ENCODE data around the gene TSPAN6.

The TSPAN6 gene, protein sequence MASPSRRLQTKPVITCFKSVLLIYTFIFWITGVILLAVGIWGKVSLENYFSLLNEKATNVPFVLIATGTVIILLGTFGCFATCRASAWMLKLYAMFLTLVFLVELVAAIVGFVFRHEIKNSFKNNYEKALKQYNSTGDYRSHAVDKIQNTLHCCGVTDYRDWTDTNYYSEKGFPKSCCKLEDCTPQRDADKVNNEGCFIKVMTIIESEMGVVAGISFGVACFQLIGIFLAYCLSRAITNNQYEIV

DNA sequence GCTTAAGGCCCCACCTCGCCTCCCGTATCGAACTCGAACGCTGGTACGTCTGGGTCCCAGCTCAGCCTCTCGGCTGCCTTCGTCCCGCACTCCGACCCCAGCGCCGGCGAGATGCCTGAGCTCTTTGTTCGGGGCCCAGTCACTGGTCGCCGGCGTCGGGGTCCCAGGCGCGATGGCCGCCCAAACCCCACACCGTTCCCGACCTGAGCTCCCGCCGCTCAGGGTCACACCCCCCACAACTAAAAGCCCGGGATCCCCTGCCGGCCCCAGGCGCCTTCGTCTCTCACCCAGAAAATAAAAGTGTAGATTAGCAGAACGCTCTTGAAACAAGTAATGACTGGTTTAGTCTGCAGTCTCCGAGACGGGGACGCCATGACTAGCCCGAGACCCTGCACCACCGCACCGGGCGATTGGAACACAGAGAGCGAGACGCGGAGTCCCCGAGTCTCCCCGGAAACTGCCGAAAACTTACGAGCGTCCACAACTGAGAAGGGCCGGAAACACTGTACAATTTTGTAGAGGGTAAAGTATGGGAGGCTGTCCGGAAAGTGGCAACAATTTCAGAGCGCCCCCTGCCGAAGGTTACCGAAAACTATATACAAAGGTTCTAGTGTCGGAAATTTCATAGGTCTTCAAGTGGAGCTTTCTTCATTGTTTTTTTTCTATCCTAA, at the start of gene TSPAN6:
TSS of gene TSPAN6 (minus strand) at position 486 of the 671 bp plus-strand sequence. CDS start at position 374, 112 bp downstream.
- DNase-seq (ENCODE audit: low spot score): peak; percentile 65

GRCh38 chrX:100685997-100686305, 49.3 kb upstream of the TSPAN6 start:
- DNase-seq (ENCODE audit: low spot score): no peak

DNA sequence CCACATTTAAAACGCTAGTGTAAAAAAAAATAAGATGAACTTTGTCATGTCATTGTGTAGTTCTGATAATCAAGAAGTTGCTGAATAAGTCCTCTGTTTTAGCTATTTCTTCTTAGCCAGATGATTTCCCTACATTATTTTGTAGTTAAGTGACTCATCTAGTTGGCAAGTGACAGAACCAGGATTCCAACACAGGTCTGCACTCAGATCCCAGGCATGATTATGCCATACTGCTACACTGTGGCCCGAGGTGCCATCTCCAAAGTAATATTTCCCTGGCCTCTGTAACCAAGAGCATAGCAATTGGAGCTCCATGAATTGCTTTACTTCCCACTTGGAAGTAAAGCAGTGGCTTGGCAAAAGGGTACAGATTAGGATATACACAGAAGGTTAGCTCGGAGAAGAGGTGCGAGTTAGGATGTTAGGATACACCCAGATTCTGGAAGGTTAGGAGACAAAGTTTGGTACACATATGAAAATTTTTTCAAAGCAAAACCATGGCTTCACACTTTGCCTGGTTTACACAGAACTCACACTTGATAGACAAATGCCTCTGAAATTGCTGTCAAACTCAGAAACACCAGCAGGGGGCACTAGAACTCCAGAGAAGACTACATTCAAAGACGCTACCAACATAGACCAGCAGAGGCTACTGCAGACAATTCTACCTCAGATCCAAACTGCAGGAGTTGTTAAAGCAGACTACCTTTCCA, 48.8 kb upstream of the TSPAN6 start:
- peak; percentile 57 for DNase-seq (ENCODE audit: low spot score)

DNA sequence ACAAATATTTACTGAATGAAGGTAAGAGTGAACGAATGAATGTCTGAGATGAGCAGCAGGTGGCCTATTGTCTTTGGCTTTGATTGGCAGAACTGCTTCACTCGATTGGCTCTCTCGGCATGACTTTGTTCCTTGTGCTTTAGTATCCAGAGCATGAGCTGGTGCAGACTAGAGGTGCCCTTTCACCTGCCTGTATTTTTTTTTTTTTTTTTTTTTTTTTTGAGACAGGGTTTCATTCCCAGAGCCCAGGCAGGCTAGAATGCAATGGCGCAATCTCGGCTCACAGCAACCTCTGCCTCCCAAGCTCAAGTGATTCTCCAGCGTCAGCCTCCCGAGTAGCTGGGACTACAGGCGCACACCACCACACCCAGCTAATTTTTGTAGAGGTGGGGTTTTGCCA, 46.3 kb upstream of the TSPAN6 start:
- no peak for DNase-seq (ENCODE audit: low spot score)

GRCh38 chrX:100681599-100681998, 45.0 kb upstream of the TSPAN6 start:
- no peak for DNase-seq (ENCODE audit: low spot score)

GRCh38 chrX:100680756-100681155, 44.1 kb upstream of the TSPAN6 start:
- no peak for DNase-seq (ENCODE audit: low spot score)

- no peak for DNase-seq (ENCODE audit: low spot score)
These were observed 41.1 kb upstream of the TSPAN6 start for GRCh38 chrX:100677611-100678181.

DNA sequence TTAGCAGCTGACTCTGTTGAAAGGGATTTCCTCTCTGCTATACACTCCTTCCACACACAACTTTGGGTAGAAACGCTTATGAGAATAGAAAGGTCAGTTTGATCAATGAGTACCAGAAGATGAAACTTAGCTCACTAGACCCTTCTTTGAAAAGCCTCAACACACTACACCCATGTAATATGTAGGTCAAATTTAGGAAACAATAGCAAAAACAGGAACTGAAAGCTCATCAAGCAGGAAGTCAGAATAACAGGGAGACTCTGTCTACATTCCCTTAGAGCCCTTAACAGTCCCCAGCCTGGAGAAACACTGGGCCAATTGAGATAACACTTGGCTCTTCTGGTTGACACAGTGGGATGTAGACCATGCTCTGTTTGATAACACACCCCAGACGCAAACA, 38.1 kb upstream of the TSPAN6 start:
- no peak for DNase-seq (ENCODE audit: low spot score)

DNA sequence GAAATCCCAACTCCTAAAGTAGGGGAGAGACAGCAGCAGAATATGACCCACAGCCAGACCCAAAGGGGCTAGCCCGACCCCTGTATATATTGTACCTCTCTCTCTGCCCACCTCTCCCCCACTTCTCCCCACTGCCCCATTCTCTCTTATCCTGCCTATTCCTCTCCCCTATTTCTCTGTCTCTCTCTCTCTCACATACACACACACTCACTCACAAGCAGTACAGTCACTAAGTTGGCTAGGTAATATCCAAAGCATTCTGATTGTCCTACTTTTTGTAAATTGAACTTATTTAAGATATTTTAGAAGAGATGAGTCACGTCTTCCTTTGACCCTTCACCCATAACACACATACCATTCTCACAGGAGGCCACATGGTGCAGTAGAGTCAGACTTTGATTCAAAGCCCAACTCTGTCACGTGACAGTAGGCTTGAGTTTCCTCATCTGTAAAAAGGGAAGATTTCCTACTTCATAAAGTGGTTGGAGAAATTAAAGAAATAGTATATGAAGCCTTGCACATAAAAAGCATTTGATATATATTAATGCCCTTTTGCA, 36.9 kb upstream of the TSPAN6 start:
- DNase-seq (ENCODE audit: low spot score): peak; percentile 18

- no peak for DNase-seq (ENCODE audit: low spot score)
These were observed 36.4 kb upstream of the TSPAN6 start for GRCh38 chrX:100672966-100673365.

- no peak for DNase-seq (ENCODE audit: low spot score)
These were observed 27.0 kb upstream of the TSPAN6 start for GRCh38 chrX:100663642-100664041.

DNA sequence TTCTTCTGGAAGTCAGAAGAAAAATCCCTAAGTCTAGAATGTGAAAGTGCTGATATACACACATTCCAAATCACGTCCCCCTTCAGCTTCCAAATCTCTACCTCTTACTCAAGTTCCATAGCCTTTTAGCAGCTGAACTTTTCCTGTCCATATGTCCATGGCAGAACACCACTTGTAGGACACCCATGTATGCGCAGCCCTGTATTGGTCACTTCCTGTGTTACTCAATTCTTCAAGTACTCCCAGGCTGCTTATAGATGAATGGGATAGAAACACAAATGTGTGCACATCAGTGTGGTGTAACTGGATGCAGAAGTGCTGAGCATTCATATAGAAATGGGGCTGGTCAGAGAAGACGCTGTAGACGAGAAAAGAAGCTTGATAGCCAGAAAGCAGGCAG, 26.2 kb upstream of the TSPAN6 start:
- no peak for DNase-seq (ENCODE audit: low spot score)

- DNase-seq (ENCODE audit: low spot score): no peak
These were observed 25.6 kb upstream of the TSPAN6 start for GRCh38 chrX:100662170-100662569.

DNA sequence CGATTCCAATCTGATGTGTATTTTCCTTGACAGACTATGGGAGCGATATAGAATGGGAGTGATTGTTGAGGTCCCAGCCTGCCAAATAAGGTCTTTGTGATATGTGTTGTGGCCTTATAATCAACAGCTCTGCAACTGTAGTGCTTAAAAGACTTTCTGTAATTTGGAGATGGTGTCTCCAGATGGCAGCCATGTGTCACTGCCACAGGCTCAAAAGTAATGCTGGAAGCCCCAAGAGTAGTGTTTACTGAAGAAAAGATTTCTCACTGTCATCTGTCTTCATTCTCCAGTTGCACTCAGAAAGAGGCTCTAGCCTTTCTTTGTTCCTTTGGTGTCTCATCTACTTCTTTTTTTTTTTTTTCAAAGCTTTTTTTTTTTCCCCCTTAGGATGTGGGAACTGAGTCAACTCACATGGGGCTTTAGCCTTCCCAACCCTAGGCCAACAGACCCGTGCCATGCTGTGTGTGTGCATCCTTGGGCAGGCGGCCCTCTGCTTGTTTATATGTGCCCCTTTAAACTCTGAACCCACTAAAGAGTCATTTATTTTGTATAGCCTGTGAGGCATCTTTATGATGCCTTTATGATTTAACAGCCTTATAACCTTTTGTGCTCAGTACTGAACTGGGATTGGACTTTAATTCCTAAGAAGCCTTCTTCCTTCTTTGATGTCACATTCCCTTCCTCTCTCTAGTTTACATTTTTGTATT, 23.0 kb upstream of the TSPAN6 start:
- DNase-seq (ENCODE audit: low spot score): no peak

- DNase-seq (ENCODE audit: low spot score): no peak
These were observed 22.4 kb upstream of the TSPAN6 start for GRCh38 chrX:100658941-100659381.

DNA sequence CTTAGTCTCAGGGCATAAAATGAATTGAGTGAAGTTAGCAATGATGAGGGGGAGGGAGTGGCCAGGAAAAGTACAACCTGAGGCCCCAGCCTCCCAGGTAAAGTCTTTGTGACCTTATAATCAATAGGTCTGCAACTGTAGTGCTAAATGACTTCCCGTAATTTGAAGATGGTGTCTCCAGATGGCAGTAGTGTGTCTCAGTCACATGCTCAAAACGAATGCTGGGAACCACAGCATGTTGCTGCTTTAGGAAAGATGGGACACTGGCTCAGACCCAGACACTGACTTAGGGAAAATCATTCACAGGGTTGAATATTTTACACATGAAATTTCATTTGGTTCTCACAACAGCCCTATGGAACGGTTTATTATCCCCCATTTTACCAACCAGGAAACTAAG, 17.7 kb upstream of the TSPAN6 start:
- no peak for DNase-seq (ENCODE audit: low spot score)

- DNase-seq (ENCODE audit: low spot score): no peak
These were observed 15.7 kb upstream of the TSPAN6 start for GRCh38 chrX:100652266-100652665.

DNA sequence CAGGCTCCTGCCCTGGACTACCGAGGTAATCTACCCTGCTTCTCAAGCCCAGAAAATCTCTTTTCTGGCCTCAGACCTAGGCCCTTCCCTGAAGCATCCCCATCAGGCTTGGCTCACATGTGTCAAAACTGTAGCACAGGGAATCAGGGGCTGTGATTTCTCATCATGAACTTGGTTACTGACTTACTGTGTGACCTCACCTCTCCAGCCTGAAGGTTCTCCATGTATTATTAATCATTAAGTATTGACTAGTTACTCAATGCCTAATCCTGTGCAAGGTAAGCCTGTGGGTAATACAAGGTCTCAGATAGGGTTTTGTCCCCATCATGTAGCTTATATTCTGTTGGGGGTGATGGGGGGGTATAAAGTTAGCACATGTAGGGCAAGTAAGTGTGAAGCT, 14.2 kb upstream of the TSPAN6 start:
- DNase-seq (ENCODE audit: low spot score): no peak

- peak; percentile 37 for DNase-seq (ENCODE audit: low spot score)
These were observed 13.1 kb upstream of the TSPAN6 start for GRCh38 chrX:100649550-100650356.

DNA sequence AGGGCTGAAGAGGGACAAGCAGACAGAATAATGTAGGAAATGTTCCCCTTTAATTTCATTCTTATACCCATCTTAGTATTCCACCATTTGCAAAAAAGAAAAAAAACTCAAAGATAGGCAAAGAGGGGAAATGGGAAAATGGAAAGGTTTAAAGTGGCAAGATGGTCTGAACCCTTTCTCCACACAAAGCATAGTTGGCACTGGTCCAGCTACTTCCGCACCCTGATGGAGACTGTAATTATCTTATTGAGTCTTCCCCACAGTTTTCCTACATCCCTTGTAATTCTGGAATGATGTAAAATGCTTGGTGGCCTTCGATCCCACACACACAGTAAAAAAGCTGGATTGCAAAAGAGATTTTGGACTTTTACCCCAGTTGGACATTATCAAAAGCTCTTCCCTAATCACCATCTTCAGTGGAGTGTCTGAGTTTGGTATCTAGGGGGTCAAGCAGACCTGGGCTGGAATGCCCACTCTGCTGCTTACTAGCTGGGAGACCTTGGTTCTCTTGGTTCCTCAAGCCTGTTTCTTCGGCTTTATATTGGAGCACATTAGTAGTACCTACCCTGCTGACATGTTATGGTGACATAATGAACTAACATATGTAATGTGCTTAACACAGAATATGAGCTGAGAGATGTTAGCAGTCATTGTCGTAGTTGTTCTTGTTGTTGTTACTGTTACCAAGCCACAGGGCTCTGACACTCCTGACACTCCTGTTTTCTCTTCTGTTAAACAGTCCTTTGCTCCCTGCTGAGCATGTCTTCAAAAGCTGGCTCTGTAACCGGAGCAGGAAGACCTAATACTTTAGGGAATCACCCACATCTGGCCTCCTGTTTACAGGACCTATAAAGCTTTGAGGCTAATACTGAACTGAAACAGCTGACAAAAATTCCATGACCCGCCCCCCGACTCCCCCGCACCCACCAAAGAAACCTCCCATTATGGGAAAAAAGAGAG, 12.1 kb upstream of the TSPAN6 start:
- DNase-seq (ENCODE audit: low spot score): no peak

Data from hepatic stellate cell (primary cell).